K562 (cell line): ENCODE measurements around the gene KIF21A. TPM values are rescaled to one million over a fixed set of nuclear protein-coding genes. Genes with fewer than 3 reads are reported as not detected.

Source experiments
- BRF2 ChIP-seq: IDR thresholded peaks from 3 replicates; pipeline ENCODE4 v1.6.1; 2011; ENCODE audit warnings: borderline replicate concordance, mild to moderate bottlenecking; ENCODE audit not compliant: insufficient read length, insufficient read depth
- COPS2 ChIP-seq: fragments of 450-650 bp; conservative IDR thresholded peaks from 2 replicates; pipeline ENCODE4 v1.6.1; 2016; ENCODE audit warnings: mild to moderate bottlenecking, moderate library complexity
- DMBX1 ChIP-seq: fragments of 250-450 bp; sonication (Bioruptor Pico); IDR thresholded peaks from 2 replicates; pipeline ENCODE4 v1.8.0; 2022; ENCODE audit warnings: inconsistent platforms, mild to moderate bottlenecking, moderate library complexity, borderline replicate concordance
- DNMT1 ChIP-seq: fragments of 450-650 bp; IDR thresholded peaks from 2 replicates; pipeline ENCODE4 v1.6.1; 2016; ENCODE audit warnings: antibody characterized with exemption, mild to moderate bottlenecking
- FOSL1 ChIP-seq: fragments of 200-800 bp; sonication (Bioruptor generic); conservative IDR thresholded peaks from 2 replicates; pipeline ENCODE4 v1.6.1; 2016; ENCODE audit warnings: missing genetic modification characterization, missing compliant biosample characterization
- FOXJ3 ChIP-seq: sonication (generic); formaldehyde crosslinking; IDR thresholded peaks from 2 replicates; pipeline ENCODE4 v1.4.0; 2020; ENCODE audit warnings: mild to moderate bottlenecking, missing genetic modification reagents
- GATAD2B ChIP-seq: fragments of 450-650 bp; IDR thresholded peaks from 2 replicates; pipeline ENCODE4 v1.6.1; 2017; ENCODE audit warnings: mild to moderate bottlenecking, borderline replicate concordance
- ILF3 ChIP-seq: fragments of 450-650 bp; IDR thresholded peaks from 2 replicates; pipeline ENCODE4 v1.6.1; 2018; ENCODE audit warnings: antibody characterized with exemption, mild to moderate bottlenecking, moderate library complexity, borderline replicate concordance
- KDM1A ChIP-seq, 2 experiments: fragments of 450-650 bp; IDR thresholded peaks; 2 replicates each; pipeline ENCODE4 v1.6.1; 2016; ENCODE audit warnings: mild to moderate bottlenecking in 2 of 2
- MAFK ChIP-seq: IDR thresholded peaks from 2 replicates; pipeline ENCODE4 v1.6.1; 2011; ENCODE audit warnings: low read length, improper control_type of control experiment
- MAZ ChIP-seq, 2 experiments: fragments of 450-650 bp in 1 of 2; sonication (generic) in 1 of 2; formaldehyde crosslinking; IDR thresholded peaks in 1 of 2; conservative IDR thresholded peaks in 1 of 2; 2 replicates each; pipeline versions ENCODE4 v1.4.0 to v1.5.0; 2020; ENCODE audit warnings: mild to moderate bottlenecking in 1 of 2, missing genetic modification reagents in 1 of 2
- MCM7 ChIP-seq, 2 experiments: fragments of 450-650 bp; IDR thresholded peaks; 2 replicates each; pipeline ENCODE4 v1.6.1; 2016 to 2018
- MITF ChIP-seq: IDR thresholded peaks from 2 replicates; pipeline ENCODE4 v1.6.1; 2014; ENCODE audit warnings: antibody characterized with exemption
- RB1 ChIP-seq: fragments of 450-650 bp; IDR thresholded peaks from 2 replicates; pipeline ENCODE4 v1.6.1; 2017; ENCODE audit warnings: low read depth, mild to moderate bottlenecking
- SREBF1 ChIP-seq: fragments of 150-350 bp; IDR thresholded peaks from 2 replicates; pipeline ENCODE4 v1.6.1; 2014; ENCODE audit warnings: antibody characterized with exemption, low read depth, low read length, borderline replicate concordance
- ZBTB17 ChIP-seq: fragments of 450-650 bp; formaldehyde crosslinking; IDR thresholded peaks from 2 replicates; pipeline ENCODE4 v1.4.0; 2020; ENCODE audit warnings: mild to moderate bottlenecking
- ZFX ChIP-seq: sonication (generic); formaldehyde crosslinking; IDR thresholded peaks from 2 replicates; pipeline ENCODE4 v1.8.0; 2022; ENCODE audit warnings: mild to moderate bottlenecking, missing genetic modification reagents, moderate library complexity
- ZNF217 ChIP-seq: sonication (generic); formaldehyde crosslinking; IDR thresholded peaks from 2 replicates; pipeline ENCODE4 v1.8.0; 2022; ENCODE audit warnings: mild to moderate bottlenecking, missing genetic modification reagents
- ZNF239 ChIP-seq: fragments of 250-450 bp; sonication (Bioruptor Pico); IDR thresholded peaks from 2 replicates; pipeline ENCODE4 v1.4.0; 2020; ENCODE audit warnings: mild to moderate bottlenecking
- ZNF77 ChIP-seq: fragments of 250-450 bp; sonication (Bioruptor Pico); IDR thresholded peaks from 2 replicates; pipeline ENCODE4 v1.5.0; 2020
- ZSCAN32 ChIP-seq: fragments of 450-650 bp; formaldehyde crosslinking; IDR thresholded peaks from 2 replicates; pipeline ENCODE4 v1.4.0; 2020; ENCODE audit warnings: mild to moderate bottlenecking, moderate library complexity
- polyA plus RNA-seq, 8 experiments: library from polyadenylated mRNA; depleted of rRNA in 4 of 8; stranded (reverse) in 5 of 8; unstranded in 3 of 8; fragments of >200 nt; fragmentation: Nextera tagmentation in 2 of 8; fragmentation: Illumina TruSeq in 1 of 8; extraction: Ambion mirVana in 2 of 8; extraction: Trizol in 1 of 8; gene quantifications; 2 replicates each; pipeline versions ENCODE4 v1.2.1 to v1.2.3, GENCODE V29; 2011 to 2014; ENCODE audit warnings: inconsistent platforms in 1 of 8, missing spikeins in 1 of 8
- total RNA-seq, 7 experiments: library from RNA; depleted of rRNA in 6 of 7; stranded (reverse); fragments of >200 nt in 6 of 7; fragmentation: Illumina TruSeq in 2 of 7; extraction: Trizol in 2 of 7; gene quantifications; 2 replicates each; pipeline versions ENCODE4 v1.2.1 to v1.2.3, GENCODE V29; 2011 to 2021; ENCODE audit warnings: low replicate concordance in 1 of 7
- TF ChIP-seq, protein P1 (sequence below): fragments of 200-800 bp; sonication (Bioruptor generic); IDR thresholded peaks from 2 replicates; pipeline ENCODE4 v1.6.1; 2016; ENCODE audit warnings: missing genetic modification characterization, missing compliant biosample characterization

Gene KIF21A
- total and polyA plus RNA-seq, 9 of the 15 experiments (the other 6 are each of a cell fraction or from before 2014, with no cell fraction given) = 17.7 to 45.0 (median 30.3) TPM

- TF ChIP-seq, protein P1, sequence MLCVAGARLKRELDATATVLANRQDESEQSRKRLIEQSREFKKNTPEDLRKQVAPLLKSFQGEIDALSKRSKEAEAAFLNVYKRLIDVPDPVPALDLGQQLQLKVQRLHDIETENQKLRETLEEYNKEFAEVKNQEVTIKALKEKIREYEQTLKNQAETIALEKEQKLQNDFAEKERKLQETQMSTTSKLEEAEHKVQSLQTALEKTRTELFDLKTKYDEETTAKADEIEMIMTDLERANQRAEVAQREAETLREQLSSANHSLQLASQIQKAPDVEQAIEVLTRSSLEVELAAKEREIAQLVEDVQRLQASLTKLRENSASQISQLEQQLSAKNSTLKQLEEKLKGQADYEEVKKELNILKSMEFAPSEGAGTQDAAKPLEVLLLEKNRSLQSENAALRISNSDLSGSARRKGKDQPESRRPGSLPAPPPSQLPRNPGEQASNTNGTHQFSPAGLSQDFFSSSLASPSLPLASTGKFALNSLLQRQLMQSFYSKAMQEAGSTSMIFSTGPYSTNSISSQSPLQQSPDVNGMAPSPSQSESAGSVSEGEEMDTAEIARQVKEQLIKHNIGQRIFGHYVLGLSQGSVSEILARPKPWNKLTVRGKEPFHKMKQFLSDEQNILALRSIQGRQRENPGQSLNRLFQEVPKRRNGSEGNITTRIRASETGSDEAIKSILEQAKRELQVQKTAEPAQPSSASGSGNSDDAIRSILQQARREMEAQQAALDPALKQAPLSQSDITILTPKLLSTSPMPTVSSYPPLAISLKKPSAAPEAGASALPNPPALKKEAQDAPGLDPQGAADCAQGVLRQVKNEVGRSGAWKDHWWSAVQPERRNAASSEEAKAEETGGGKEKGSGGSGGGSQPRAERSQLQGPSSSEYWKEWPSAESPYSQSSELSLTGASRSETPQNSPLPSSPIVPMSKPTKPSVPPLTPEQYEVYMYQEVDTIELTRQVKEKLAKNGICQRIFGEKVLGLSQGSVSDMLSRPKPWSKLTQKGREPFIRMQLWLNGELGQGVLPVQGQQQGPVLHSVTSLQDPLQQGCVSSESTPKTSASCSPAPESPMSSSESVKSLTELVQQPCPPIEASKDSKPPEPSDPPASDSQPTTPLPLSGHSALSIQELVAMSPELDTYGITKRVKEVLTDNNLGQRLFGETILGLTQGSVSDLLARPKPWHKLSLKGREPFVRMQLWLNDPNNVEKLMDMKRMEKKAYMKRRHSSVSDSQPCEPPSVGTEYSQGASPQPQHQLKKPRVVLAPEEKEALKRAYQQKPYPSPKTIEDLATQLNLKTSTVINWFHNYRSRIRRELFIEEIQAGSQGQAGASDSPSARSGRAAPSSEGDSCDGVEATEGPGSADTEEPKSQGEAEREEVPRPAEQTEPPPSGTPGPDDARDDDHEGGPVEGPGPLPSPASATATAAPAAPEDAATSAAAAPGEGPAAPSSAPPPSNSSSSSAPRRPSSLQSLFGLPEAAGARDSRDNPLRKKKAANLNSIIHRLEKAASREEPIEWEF (CRISPR knock-in tag) = no peak
- peak; percentile 83 for TF ChIP-seq FOSL1 (tag)
- peak; percentile 73 for TF ChIP-seq ZFX (CRISPR knock-in tag)
- TF ChIP-seq ZNF217 (CRISPR knock-in tag) = no peak
- TF ChIP-seq RB1 = peak; percentile 92
- no peak for TF ChIP-seq BRF2
- TF ChIP-seq ZSCAN32 (CRISPR knock-in tag) = 0 out of 2 replicates have a peak, but pooled peaks have one; percentile 31
- peak; percentile 27; the same call in 1 of the 2 replicates for TF ChIP-seq MAFK
- TF ChIP-seq ZBTB17 (CRISPR knock-in tag) = peak; percentile 95
- TF ChIP-seq DMBX1 (CRISPR knock-in tag) = 0 out of 2 replicates have a peak, but pooled peaks have one; percentile 47
- TF ChIP-seq KDM1A (IDR thresholded peaks at IDR 0.05) = no peak
- no peak for TF ChIP-seq MITF
- TF ChIP-seq MCM7 (IDR thresholded peaks at IDR 0.05) = no peak
- TF ChIP-seq ZNF77 (CRISPR knock-in tag) = no peak
- no peak for TF ChIP-seq ILF3
- TF ChIP-seq FOXJ3 (CRISPR knock-in tag) = no peak
- TF ChIP-seq ZNF239 (CRISPR knock-in tag) = 0 out of 2 replicates have a peak, but pooled peaks have one; percentile 13
- TF ChIP-seq COPS2 = no peak
- no peak for TF ChIP-seq SREBF1
- TF ChIP-seq MAZ (CRISPR knock-in tag; conservative IDR thresholded peaks at IDR 0.05 in 1 of 2, IDR thresholded peaks at IDR 0.05 in 1 of 2) = peak; percentile 95 to 97
- TF ChIP-seq GATAD2B = 0 out of 2 replicates have a peak, but pooled peaks have one; percentile 66
- TF ChIP-seq DNMT1 = no peak
These were observed at the start of gene KIF21A (continued) for GRCh38 chr12:39443081-39443928.
